CD4-positive, alpha-beta T cell (primary cell): ENCODE results near the gene SCRN2. TPM values are rescaled to one million over a fixed set of nuclear protein-coding genes. Genes with fewer than 3 reads are reported as not detected.

ENCODE experiments used
- ATAC-seq: fragments of 200-7000 bp; cut with Tn5 transposase; one replicate; pipeline ENCODE4 v1.10.0; 2022; ENCODE audit warnings: mild to moderate bottlenecking; ENCODE audit not compliant: poor library complexity
- CTCF ChIA-PET: fragments of 350-600 bp; sonication (Branson Sonifier 250); formaldehyde crosslinking; loops from one replicate; lab custom pipeline; 2021; ENCODE audit warnings: antibody characterized with exemption, inconsistent platforms; lab: Charles Lee
- POLR2A ChIA-PET: fragments of 350-600 bp; sonication (Branson Sonifier 250); formaldehyde crosslinking; loops from one replicate; lab custom pipeline; 2021; ENCODE audit warnings: antibody characterized with exemption, inconsistent platforms; lab: Charles Lee
- DNase-seq, 14 experiments: peaks; one replicate each; pipeline ENCODE4 v3.0.0-alpha.2; 2013 to 2020; ENCODE audit warnings: mixed read lengths in 2 of 14
- H3K27ac ChIP-seq, 2 donors: one replicate each; pipeline versions ENCODE4 v1.5.1 to v1.7.0; 2013; ENCODE audit warnings: low read length in 2 of 2, low read depth in 1 of 2, mild to moderate bottlenecking in 1 of 2
- H3K27me3 ChIP-seq, 2 experiments: 1 replicate in 1 of 2; 2 replicates in 1 of 2; pipeline versions ENCODE4 v1.6.1 to v1.7.0; 2013; ENCODE audit warnings: low read length in 2 of 2, control low read depth in 1 of 2, mild to moderate bottlenecking in 1 of 2, moderate library complexity in 1 of 2; ENCODE audit not compliant: insufficient read depth in 2 of 2, control insufficient read depth in 1 of 2
- H3K36me3 ChIP-seq: one replicate; pipeline ENCODE4 v1.6.1; 2013; ENCODE audit warnings: low read length, control low read depth; ENCODE audit not compliant: insufficient read depth
- H3K4me1 ChIP-seq: one replicate; pipeline ENCODE4 v1.6.1; 2013; ENCODE audit warnings: low read length, control low read depth; ENCODE audit not compliant: insufficient read depth
- H3K4me3 ChIP-seq: one replicate; pipeline ENCODE4 v1.5.1; 2013; ENCODE audit warnings: mild to moderate bottlenecking, low read length, moderate library complexity
- H3K9me3 ChIP-seq, 2 experiments: 1 replicate in 1 of 2; 2 replicates in 1 of 2; pipeline versions ENCODE4 v1.6.1 to v1.7.0; 2013; ENCODE audit warnings: low read length in 2 of 2, mild to moderate bottlenecking in 2 of 2, control low read depth in 1 of 2, moderate library complexity in 1 of 2; ENCODE audit not compliant: control insufficient read depth in 1 of 2, insufficient read depth in 1 of 2
- H3K27ac Mint-ChIP-seq: one replicate; pipeline ENCODE4 v1.8.0; 2020; ENCODE audit warnings: mixed read lengths
- H3K27me3 Mint-ChIP-seq: one replicate; pipeline ENCODE4 v1.8.0; 2021; ENCODE audit warnings: mixed read lengths
- H3K36me3 Mint-ChIP-seq: one replicate; pipeline ENCODE4 v1.8.0; 2021; ENCODE audit warnings: low read depth, mixed read lengths
- H3K4me1 Mint-ChIP-seq: one replicate; pipeline ENCODE4 v1.8.0; 2021; ENCODE audit warnings: low read depth, mixed read lengths
- H3K4me3 Mint-ChIP-seq: one replicate; pipeline ENCODE4 v1.8.0; 2020; ENCODE audit warnings: mild to moderate bottlenecking, mixed read lengths
- H3K9me3 Mint-ChIP-seq: one replicate; pipeline ENCODE4 v1.8.0; 2020; ENCODE audit warnings: mixed read lengths
- CTCF ChIP-seq: fragments of 200-600 bp; IDR thresholded peaks from one replicate; pipeline ENCODE4 v1.8.0; 2022; ENCODE audit warnings: antibody characterized with exemption, mild to moderate bottlenecking
- intact Hi-C, 2 experiments: fragments of 100-400 bp; cut with DNase I in 1 of 2; cut with micrococcal nuclease in 1 of 2; formaldehyde crosslinking; loops; one replicate each; pipeline versions ENCODE4 v1.15.1 to v1.9.0; 2023 to 2025; cut with DNase I, micrococcal nuclease
- total RNA-seq, 174 experiments: library from RNA in 2 of 174; stranded (reverse) in 2 of 174; gene quantifications; one replicate each; pipeline ENCODE4 v1.2.3 and lab custom pipeline; 2021 to 2026

SCRN2 gene
- total RNA-seq, 2 experiments from 2014 or later = 15.3 to 17.2 TPM

GRCh38 chr17:47810901-47811635 is 30.0 kb downstream of the SCRN2 start:
- peaks cover 86% of the 10 kb centered on the region for H3K36me3 ChIP-seq
- H3K27ac Mint-ChIP-seq = no peak overlapping the region
- H3K9me3 Mint-ChIP-seq = no peaks in the 10 kb centered on the region
- no peaks in the 10 kb centered on the region for H3K27me3 Mint-ChIP-seq
- ATAC-seq = no peak
- CTCF ChIA-PET = interaction anchor here (1.0 kb wide), 1 partner anchor 30 kb away, joined by 3 read pairs; the partner anchor contains the start of gene SCRN2
- POLR2A ChIA-PET = no interaction called here
- no peaks in the 10 kb centered on the region for H3K4me1 Mint-ChIP-seq
- H3K27ac ChIP-seq = no peak overlapping the region
- no peaks in the 10 kb centered on the region for H3K9me3 ChIP-seq
- intact Hi-C loops = no loop called here
- peaks cover 5% of the 10 kb centered on the region for H3K4me1 ChIP-seq
- peak in 1 of 14 experiments; percentile 6 for DNase-seq
- H3K4me3 Mint-ChIP-seq = no peak overlapping the region
- no peaks in the 10 kb centered on the region for H3K27me3 ChIP-seq
- TF ChIP-seq CTCF = no peak
- H3K4me3 ChIP-seq = no peak overlapping the region
- H3K36me3 Mint-ChIP-seq = peaks cover 84% of the 10 kb centered on the region

GRCh38 chr17:47810200-47810821 is 30.8 kb downstream of the SCRN2 start:
- H3K4me3 Mint-ChIP-seq = no peak overlapping the region
- intact Hi-C loops = no loop called here
- H3K27me3 ChIP-seq = no peaks in the 10 kb centered on the region
- H3K27me3 Mint-ChIP-seq = no peaks in the 10 kb centered on the region
- H3K4me3 ChIP-seq = no peak overlapping the region
- H3K27ac ChIP-seq = no peak overlapping the region
- ATAC-seq = no peak
- DNase-seq = peak in 4 of 14 experiments; percentile 8 to 64 (median 38)
- peaks cover 79% of the 10 kb centered on the region for H3K36me3 ChIP-seq
- ChIA-PET CTCF (interaction anchor here (0.7 to 1.0 kb wide), 2 partner anchors 31 to 35 kb away, joined by 3 to 4 read pairs; partner anchors contain the start of gene SCRN2), POLR2A (no interaction called here)
- no peaks in the 10 kb centered on the region for H3K9me3 ChIP-seq
- TF ChIP-seq CTCF = no peak
- no peak overlapping the region for H3K27ac Mint-ChIP-seq
- peaks cover 5% of the 10 kb centered on the region for H3K4me1 ChIP-seq
- H3K4me1 Mint-ChIP-seq = no peaks in the 10 kb centered on the region
- H3K9me3 Mint-ChIP-seq = no peaks in the 10 kb centered on the region
- H3K36me3 Mint-ChIP-seq = peaks cover 76% of the 10 kb centered on the region

GRCh38 chr17:47808830-47809480 is 32.1 kb downstream of the SCRN2 start:
- intact Hi-C loops = no loop called here
- Histone ChIP-seq H3K4me1 (peaks cover 5% of the 10 kb centered on the region), H3K9me3 (no peaks in the 10 kb centered on the region), H3K27me3 (no peaks in the 10 kb centered on the region), H3K27ac (no peak overlapping the region), H3K36me3 (peaks cover 66% of the 10 kb centered on the region), H3K4me3 (no peak overlapping the region)
- no peak for TF ChIP-seq CTCF
- no peaks in the 10 kb centered on the region for H3K4me1 Mint-ChIP-seq
- H3K4me3 Mint-ChIP-seq = no peak overlapping the region
- H3K36me3 Mint-ChIP-seq = peaks cover 67% of the 10 kb centered on the region
- DNase-seq = peak in 1 of 14 experiments; percentile 14
- ChIA-PET CTCF (no interaction called here), POLR2A (no interaction called here)
- H3K9me3 Mint-ChIP-seq = no peaks in the 10 kb centered on the region
- H3K27me3 Mint-ChIP-seq = no peaks in the 10 kb centered on the region
- no peak for ATAC-seq
- no peak overlapping the region for H3K27ac Mint-ChIP-seq
